Activated B cell treated with CpG ODN at 0.5 μM for 24 hours (primary cell): ENCODE measurements around the gene TXNIP. TPM values are rescaled to one million over a fixed set of nuclear protein-coding genes. Genes with fewer than 3 reads are reported as not detected.

ENCODE experiments used
- ATAC-seq: fragments of 200-7000 bp; cut with Tn5 transposase; one replicate; pipeline ENCODE4 v1.10.0; 2021; ENCODE audit warnings: low read depth, mild to moderate bottlenecking, moderate library complexity
- CTCF ChIA-PET: fragments of 350-600 bp; sonication (Branson Sonifier 250); formaldehyde crosslinking; loops from one replicate; lab custom pipeline; 2021; ENCODE audit warnings: antibody characterized with exemption; lab: Charles Lee
- POLR2A ChIA-PET: fragments of 350-600 bp; sonication (Branson Sonifier 250); formaldehyde crosslinking; loops from one replicate; lab custom pipeline; 2021; ENCODE audit warnings: antibody characterized with exemption; lab: Charles Lee
- DNase-seq: peaks from one replicate; pipeline ENCODE4 v3.0.0; 2022
- H3K27ac Mint-ChIP-seq: one replicate; pipeline ENCODE4 v1.8.0; 2020; ENCODE audit warnings: mixed read lengths
- H3K27me3 Mint-ChIP-seq: one replicate; pipeline ENCODE4 v1.8.0; 2021; ENCODE audit warnings: mixed read lengths
- H3K36me3 Mint-ChIP-seq: one replicate; pipeline ENCODE4 v1.8.0; 2021; ENCODE audit warnings: low read depth, mixed read lengths
- H3K4me1 Mint-ChIP-seq: one replicate; pipeline ENCODE4 v1.8.0; 2021; ENCODE audit warnings: mixed read lengths
- H3K4me3 Mint-ChIP-seq: one replicate; pipeline ENCODE4 v1.8.0; 2020; ENCODE audit warnings: mild to moderate bottlenecking, mixed read lengths
- H3K9me3 Mint-ChIP-seq: one replicate; pipeline ENCODE4 v1.8.0; 2020; ENCODE audit warnings: mixed read lengths
- intact Hi-C: fragments of 100-400 bp; cut with micrococcal nuclease; formaldehyde crosslinking; loops from one replicate; pipeline ENCODE4 v1.15.1; 2024
- total RNA-seq: library from RNA; stranded (reverse); gene quantifications from 2 replicates; pipeline ENCODE4 v1.2.3, GENCODE V29; 2022
- TF ChIP-seq, protein P1 (sequence below): fragments of 200-600 bp; IDR thresholded peaks from one replicate; pipeline ENCODE4 v1.8.0; 2022; ENCODE audit warnings: antibody characterized with exemption, mild to moderate bottlenecking

Gene TXNIP
- total RNA-seq, 1 donor from 2014 or later, result 300 TPM

GRCh38 chr1:145997718-145998023 lies 1.3 kb upstream of the TXNIP start:
- peak overlapping the region; percentile 97 for H3K27ac Mint-ChIP-seq
- ChIA-PET CTCF (interaction anchor here (0.9 to 4.0 kb wide), 4 partner anchors 10 to 39 kb away, joined by 3 to 52 read pairs (median 6); no protein-coding TSS in a partner anchor), POLR2A (interaction anchor here (1.1 to 12.7 kb wide), 13 partner anchors 10 to 139 kb away, joined by 3 to 579 read pairs (median 17); partner anchors contain the start of genes ANKRD34A, LIX1L, PEX11B and PIAS3)
- H3K4me1 Mint-ChIP-seq, result peaks cover 70% of the 10 kb centered on the region
- DNase-seq (no peak), ATAC-seq (no peak)
- peak overlapping the region; percentile 88 for H3K4me3 Mint-ChIP-seq
- H3K9me3 Mint-ChIP-seq, result no peaks in the 10 kb centered on the region
- H3K36me3 Mint-ChIP-seq, result peaks cover 41% of the 10 kb centered on the region
- intact Hi-C loops, result loop anchor here (1.0 to 5.0 kb wide), 3 partner anchors 10 to 41 kb away; partner anchors contain the start of genes ANKRD34A and POLR3GL
- TF ChIP-seq, protein P1, sequence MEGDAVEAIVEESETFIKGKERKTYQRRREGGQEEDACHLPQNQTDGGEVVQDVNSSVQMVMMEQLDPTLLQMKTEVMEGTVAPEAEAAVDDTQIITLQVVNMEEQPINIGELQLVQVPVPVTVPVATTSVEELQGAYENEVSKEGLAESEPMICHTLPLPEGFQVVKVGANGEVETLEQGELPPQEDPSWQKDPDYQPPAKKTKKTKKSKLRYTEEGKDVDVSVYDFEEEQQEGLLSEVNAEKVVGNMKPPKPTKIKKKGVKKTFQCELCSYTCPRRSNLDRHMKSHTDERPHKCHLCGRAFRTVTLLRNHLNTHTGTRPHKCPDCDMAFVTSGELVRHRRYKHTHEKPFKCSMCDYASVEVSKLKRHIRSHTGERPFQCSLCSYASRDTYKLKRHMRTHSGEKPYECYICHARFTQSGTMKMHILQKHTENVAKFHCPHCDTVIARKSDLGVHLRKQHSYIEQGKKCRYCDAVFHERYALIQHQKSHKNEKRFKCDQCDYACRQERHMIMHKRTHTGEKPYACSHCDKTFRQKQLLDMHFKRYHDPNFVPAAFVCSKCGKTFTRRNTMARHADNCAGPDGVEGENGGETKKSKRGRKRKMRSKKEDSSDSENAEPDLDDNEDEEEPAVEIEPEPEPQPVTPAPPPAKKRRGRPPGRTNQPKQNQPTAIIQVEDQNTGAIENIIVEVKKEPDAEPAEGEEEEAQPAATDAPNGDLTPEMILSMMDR, result no peak
- H3K27me3 Mint-ChIP-seq, result no peaks in the 10 kb centered on the region

DNA sequence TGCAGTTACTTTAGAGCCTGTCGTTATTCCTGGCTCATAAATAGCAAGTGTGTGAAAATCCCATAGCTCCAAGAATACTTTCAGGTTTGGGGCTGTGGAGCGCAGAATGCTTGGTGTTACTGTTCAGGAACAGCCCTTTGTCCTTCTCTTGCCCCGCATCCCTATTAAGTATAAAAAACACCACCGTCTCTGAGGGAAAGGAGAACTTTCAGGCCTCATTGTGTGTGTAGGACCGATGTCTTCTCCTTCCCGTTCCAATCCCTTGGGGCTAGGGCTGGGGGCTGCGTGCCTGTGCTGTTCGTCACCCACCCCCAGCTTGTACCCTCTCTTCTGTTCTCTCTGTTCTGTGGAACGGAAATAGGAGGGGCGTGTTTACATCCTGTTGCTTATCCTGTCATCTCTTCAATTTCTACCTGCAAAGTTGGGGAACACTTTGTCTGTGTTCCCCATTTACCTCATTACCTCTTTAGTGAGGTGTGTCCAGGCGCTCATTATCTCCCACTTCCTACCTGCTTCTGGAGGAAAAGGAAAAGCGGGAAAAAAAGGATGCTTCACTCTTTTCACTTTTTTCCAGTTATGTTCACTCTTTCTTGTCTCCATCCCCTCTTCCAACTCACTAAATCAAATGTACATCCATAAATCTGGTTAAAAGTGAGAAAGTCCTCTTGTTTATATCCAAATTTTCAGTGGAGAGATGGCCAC lies 788 bp upstream of the TXNIP start:
- intact Hi-C loops, result loop anchor here (1.0 to 5.0 kb wide), 3 partner anchors 10 to 42 kb away; partner anchors contain the start of genes ANKRD34A and POLR3GL
- peaks cover 74% of the 10 kb centered on the region for H3K4me1 Mint-ChIP-seq
- TF ChIP-seq, protein P1, result no peak
- H3K9me3 Mint-ChIP-seq, result no peaks in the 10 kb centered on the region
- H3K27me3 Mint-ChIP-seq, result no peaks in the 10 kb centered on the region
- peak; percentile 49 for ATAC-seq
- H3K36me3 Mint-ChIP-seq, result peaks cover 46% of the 10 kb centered on the region
- DNase-seq, result no peak
- CTCF ChIA-PET, result interaction anchor here (0.8 to 4.0 kb wide), 4 partner anchors 10 to 39 kb away, joined by 3 to 52 read pairs (median 6); no protein-coding TSS in a partner anchor
- peak overlapping the region; percentile 88 for H3K4me3 Mint-ChIP-seq
- peak overlapping the region; percentile 97 for H3K27ac Mint-ChIP-seq
- POLR2A ChIA-PET, result interaction anchor here (0.6 to 12.7 kb wide), 17 partner anchors 10 to 152 kb away, joined by 3 to 579 read pairs (median 13); partner anchors contain the start of genes ANKRD34A, LIX1L, NUDT17 and PEX11B

- Mint-ChIP-seq H3K4me1 (peaks cover 75% of the 10 kb centered on the region), H3K4me3 (peak overlapping the region; percentile 88), H3K36me3 (peaks cover 54% of the 10 kb centered on the region), H3K27me3 (no peaks in the 10 kb centered on the region), H3K9me3 (no peaks in the 10 kb centered on the region), H3K27ac (peak overlapping the region; percentile 97)
- intact Hi-C loops, result loop anchor here (1.0 to 5.0 kb wide), 5 partner anchors 8 to 69 kb away; partner anchors contain the start of genes ANKRD34A, POLR3GL and RBM8A
- CTCF ChIA-PET, result interaction anchor here (3.0 to 4.0 kb wide), 2 partner anchors 11 to 18 kb away, joined by 9 to 52 read pairs; no protein-coding TSS in a partner anchor
- ATAC-seq (no peak), DNase-seq (no peak)
- TF ChIP-seq, protein P1, result no peak
- POLR2A ChIA-PET, result interaction anchor here (0.6 to 12.7 kb wide), 15 partner anchors 9 to 172 kb away, joined by 3 to 579 read pairs (median 16); partner anchors contain the start of genes ANKRD34A, LIX1L, NUDT17 and PEX11B
These were observed 381 bp downstream of the TXNIP start for GRCh38 chr1:145995964-145996432.

DNA sequence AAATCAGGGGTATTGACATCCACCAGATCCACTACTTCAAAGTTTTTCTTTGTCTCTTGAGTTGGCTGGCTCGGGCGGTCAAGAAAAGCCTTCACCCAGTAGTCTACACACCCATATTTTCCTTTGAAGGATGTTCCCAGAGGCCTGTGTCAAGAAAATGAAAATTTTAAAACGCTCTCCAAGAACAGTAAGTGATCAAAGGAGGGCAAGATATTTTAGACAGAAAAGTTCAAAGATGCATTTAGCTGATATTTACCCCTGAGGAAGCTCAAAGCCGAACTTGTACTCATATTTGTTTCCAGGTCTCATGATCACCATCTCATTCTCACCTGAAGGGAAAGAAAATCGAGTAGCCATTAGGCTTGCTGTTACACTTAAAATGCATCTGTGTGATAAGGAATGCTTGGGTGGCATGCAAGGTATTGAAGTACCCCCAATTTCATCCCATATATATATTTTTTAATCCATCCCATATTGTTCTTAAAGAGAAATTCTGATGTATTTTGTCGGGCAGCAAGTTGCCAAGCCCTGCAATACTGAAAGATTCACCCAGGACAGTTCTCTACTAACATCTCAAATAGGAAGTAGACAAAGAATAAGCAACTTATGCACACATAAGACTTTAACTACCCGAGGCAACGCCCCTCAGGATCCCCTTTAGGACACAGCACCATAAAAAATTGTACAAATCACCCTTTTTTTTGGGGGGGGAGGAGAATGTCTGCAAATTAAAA lies 1.1 kb downstream of the TXNIP start:
- peak overlapping the region; percentile 97 for H3K27ac Mint-ChIP-seq
- H3K4me1 Mint-ChIP-seq, result peaks cover 79% of the 10 kb centered on the region
- no peak for ATAC-seq
- H3K4me3 Mint-ChIP-seq, result peak overlapping the region; percentile 88
- H3K9me3 Mint-ChIP-seq, result no peaks in the 10 kb centered on the region
- intact Hi-C loops, result loop anchor here (1.0 to 5.0 kb wide), 2 partner anchors 33 to 68 kb away; partner anchors contain the start of genes ANKRD34A, POLR3GL and RBM8A
- DNase-seq, result no peak
- peaks cover 54% of the 10 kb centered on the region for H3K36me3 Mint-ChIP-seq
- CTCF ChIA-PET, result interaction anchor here (3.0 to 4.0 kb wide), 2 partner anchors 12 to 17 kb away, joined by 9 to 52 read pairs; no protein-coding TSS in a partner anchor
- TF ChIP-seq, protein P1, result no peak
- H3K27me3 Mint-ChIP-seq, result no peaks in the 10 kb centered on the region
- POLR2A ChIA-PET, result interaction anchor here (0.9 to 12.7 kb wide), 11 partner anchors 12 to 171 kb away, joined by 3 to 579 read pairs (median 16); partner anchors contain the start of genes ANKRD34A, LIX1L, NUDT17 and POLR3C
